HG03442 (cell line): ENCODE measurements around the gene PNMA6E.

Experiments used
- ATAC-seq: cut with Tn5 transposase; IDR thresholded peaks from one replicate; pipeline ENCODE4 v1.9.1; 2021; ENCODE audit warnings: mild to moderate bottlenecking, moderate library complexity; ENCODE audit not compliant: unreplicated experiment

PNMA6E gene

DNA sequence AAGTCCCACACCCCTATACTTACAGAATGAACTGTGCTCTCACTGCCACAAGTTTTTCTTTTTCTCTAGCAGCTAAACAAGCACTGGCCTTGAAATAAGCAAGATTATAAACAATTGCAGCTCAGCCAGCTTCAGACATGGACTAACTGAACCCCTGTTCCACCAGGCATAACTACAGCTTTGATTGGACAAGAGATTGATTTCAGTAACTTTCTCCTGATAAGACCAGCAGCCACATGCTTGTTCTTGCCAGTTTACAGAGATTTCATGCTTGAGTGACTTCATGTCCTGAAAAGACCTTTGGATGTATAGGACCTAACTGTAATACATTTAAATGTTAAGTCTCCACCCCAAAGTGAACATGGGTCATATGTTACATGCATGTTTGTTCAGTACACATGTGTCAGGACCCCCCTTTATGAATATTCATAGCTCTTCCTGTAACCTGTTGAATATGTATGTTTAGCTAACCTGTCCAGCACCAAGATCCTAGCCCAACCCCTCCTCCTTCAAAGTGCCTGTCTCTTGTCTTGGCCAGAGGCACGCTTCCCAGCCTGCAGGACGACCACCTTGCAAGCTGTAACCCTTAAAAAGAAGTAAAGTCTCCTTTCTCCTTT lies 39.3 kb downstream of the PNMA6E start:
- no peak for ATAC-seq

DNA sequence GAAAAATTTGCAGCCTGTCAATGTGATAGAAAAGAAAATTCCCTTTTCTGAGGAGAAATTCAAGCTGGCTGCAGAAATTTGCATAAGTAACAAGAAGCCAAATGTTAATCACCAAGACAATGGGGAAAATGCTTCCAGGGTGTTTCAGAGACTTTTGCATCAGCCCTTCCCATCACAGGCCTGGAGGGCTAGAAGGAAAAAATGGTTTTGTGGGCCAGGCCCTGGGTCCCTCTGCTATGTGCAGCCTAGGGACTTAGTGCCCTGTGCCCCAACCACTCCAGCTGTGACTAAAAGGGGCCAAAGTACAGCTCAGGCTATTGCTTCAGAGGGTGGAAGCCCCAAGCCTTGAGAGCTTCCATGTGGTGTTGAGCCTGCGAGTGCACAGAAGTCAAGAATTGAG lies 43.3 kb downstream of the PNMA6E start:
- ATAC-seq: no peak

DNA sequence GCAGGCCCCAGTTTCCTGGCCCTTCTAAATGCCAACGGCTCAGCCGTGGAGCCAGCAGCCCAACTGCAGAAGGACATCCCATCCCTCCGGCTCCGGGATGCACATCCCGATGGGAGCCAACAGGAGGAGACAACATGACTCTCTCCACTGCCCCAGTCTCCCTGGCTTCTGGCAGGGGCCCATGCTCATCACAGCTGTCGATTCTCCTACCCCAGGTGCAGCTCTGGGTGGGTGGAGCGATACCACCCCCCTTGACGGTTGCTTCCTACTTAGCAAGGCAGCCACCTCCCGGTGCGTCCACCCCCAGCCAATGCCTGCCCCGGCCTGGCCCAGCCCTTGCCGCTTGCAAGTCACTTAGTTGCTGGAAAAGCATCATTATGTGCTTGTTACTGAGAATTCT lies 47.7 kb downstream of the PNMA6E start:
- ATAC-seq: no peak

DNA sequence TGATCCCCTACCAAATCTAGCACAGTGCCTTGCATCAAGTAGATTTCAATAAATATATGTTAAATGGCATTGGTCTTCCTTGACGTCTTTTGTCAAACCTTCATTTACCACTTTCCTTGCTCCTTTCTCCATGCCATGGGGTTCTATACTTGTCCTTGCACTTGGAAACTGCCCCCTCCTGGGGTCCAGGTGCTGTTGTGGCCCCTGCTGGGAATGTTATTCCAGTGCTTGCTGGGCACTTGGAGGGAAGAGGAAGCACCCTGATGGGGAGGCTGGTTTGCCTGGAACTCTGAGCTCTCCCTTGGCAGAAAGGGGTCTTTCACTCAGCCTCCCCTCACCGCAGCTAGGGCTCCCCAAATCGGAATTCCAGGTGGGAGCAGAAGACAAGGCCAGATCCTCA lies 48.3 kb downstream of the PNMA6E start:
- ATAC-seq: no peak

DNA sequence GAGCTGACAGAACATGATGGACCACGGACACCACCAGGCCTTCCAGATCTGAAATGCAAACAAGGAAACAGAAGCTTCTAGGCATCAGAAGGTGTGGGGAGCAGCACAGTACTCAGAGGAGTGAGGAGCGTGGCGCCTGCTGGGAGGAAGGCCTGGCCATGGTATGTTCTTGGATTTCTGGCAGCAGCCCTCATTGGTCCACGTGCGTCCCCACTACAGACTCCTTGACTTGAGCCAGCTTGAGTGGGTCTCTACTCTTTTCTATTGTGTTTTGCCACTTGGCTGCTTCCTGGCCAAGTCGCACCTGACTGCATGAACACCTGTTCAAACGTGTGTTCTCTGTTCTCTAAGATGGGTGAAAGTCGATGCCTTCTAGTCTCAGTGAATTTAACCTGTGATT lies 49.2 kb downstream of the PNMA6E start:
- no peak for ATAC-seq

DNA sequence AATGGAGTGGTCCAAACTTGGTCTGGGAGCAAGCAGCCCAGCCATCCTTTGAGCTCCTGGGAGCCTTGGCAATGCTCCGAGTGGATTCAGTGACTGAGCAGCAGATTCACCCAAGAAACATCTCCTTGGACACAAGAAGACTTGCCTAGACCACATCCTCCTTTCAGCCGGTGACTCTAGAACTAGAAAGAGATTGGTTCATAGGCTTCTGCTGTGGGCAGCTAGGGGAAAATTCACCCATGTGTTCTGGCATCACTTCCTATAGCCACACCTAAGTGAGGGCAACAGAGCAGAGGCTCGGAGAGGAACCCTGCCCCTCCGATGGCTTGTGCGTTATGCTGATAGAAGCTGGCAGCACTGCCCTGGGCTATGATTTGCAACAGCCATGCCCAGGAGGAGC lies 51.2 kb downstream of the PNMA6E start:
- ATAC-seq: no peak

DNA sequence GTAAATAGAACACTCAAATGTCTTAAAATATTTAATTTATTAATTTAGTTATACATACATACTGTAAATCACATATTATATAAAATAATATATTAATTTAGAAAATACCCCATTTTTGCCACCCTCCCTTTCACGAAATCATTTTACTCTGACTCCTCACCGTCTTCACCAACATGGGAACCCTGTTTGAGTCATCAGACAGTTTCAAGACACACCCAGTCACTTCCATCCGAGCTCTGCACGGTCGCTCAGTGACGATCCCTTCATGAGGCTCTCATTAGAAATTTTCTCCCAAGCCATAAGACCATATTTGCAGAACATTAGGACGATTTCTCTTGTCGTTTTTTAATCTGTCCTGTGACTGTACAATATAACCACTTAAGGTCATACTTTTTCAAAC lies 52.7 kb downstream of the PNMA6E start:
- no peak for ATAC-seq

DNA sequence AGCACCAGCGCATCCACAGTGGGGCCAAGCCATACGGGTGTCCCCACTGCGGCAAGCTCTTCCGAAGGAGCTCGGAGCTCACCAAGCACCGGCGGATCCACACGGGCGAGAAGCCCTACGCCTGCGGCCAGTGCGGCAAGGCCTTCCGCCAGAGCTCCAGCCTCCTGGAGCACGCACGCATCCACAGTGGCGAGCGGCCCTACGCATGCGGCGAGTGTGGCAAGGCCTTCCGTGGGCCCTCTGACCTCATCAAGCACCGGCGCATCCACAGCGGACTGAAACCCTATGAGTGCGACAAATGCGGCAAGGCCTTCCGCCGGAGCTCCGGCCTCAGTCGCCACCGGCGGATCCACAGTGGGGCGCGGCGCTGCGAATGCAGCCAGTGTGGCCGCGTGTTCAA lies 53.6 kb downstream of the PNMA6E start:
- no peak for ATAC-seq
